Amniotic epithelial cell (primary cell): ENCODE measurements around the gene FCHO1.
"Not testable (repeated sequence)": the region's sequence is repeated elsewhere in the genome, so short reads cannot be mapped to it uniquely, and the experiment has no call there.

Source experiments
- DNase-seq: peaks from one replicate; pipeline ENCODE4 v3.0.0-alpha.2; 2010; ENCODE audit warnings: low read depth

The FCHO1 gene

DNA sequence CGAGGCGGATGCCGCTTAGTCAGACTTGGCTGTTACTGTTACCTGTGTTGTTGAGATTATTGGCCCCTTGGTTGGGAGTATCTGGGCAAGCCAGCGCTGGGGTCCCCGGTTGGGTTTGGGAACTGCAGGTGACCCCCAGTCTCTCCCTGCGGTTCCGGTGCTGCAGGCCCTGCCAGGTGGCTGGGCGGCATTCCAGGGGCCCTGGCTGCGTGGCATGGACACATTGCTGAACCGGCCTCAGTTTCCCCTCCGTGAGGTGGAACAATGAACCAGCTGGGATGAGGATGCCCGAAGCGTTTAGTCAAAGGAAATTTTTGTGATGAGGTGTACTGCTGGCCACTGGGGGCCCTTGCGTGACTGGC, 44.2 kb downstream of the FCHO1 start:
- DNase-seq = no peak

DNA sequence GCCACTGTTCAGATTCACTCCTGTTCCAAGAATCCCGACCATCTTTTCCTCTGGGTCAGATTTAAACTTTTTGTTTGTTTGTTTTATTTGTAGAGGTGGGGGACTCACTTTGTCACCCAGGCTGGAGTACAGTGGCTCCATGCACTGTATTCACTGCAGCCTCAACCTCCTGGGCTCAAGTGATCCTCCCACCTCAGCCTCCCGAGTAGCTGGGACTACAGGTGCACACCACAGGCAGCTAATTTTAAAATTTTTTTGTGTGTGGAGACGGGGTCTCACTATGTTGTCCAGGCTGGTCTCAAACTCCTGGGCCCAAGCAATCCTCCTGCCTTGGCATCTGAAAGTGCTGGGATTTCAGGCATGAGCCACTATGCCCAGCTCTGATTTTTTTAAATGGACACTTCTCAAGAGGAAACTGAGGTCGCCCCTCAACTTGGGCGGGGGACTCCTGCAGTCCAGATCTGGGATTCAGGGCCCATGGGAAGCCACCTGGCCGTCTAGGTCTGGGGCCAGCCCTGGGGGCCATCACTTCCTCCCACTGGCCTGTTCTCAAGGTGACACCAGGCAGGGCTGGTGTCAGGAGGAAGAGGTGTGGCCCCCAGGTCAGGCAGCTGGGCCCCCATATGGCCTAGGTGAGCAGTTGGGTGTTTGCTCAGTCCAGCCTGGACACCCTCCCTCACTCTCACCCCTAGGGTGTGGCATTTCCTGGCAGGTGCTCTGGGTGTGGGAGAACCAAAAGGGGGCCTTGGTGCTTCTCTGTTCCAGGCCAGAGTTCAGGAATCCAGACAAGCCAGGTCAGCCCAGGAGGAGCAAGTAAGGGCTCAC, 44.9 kb downstream of the FCHO1 start:
- no peak for DNase-seq

- no peak for DNase-seq
Measured at GRCh38 chr19:17796838-17797423, 45.7 kb downstream of the FCHO1 start.

- no peak for DNase-seq
Measured at GRCh38 chr19:17797424-17798201, 46.3 kb downstream of the FCHO1 start.

DNA sequence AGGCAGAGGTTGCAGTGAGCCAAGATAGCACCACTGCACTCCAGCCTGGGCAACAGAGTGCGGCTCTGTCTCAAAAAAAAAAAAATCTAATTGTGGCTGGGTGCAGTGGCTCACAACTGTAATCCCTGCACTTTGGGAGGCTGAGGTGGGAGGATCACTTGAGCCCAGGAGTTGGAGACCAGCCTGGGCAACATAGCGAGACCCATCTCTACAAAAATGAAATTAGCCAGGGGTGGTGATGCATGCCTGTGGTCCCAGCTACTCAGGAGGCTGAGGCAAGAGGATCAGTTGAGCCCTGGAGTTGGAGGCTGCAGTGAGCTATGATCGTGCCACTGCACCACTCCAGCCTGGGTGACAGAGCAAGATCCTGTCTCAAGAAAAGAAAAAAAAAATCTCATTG, 47.3 kb downstream of the FCHO1 start:
- not testable (repeated sequence) for DNase-seq

DNA sequence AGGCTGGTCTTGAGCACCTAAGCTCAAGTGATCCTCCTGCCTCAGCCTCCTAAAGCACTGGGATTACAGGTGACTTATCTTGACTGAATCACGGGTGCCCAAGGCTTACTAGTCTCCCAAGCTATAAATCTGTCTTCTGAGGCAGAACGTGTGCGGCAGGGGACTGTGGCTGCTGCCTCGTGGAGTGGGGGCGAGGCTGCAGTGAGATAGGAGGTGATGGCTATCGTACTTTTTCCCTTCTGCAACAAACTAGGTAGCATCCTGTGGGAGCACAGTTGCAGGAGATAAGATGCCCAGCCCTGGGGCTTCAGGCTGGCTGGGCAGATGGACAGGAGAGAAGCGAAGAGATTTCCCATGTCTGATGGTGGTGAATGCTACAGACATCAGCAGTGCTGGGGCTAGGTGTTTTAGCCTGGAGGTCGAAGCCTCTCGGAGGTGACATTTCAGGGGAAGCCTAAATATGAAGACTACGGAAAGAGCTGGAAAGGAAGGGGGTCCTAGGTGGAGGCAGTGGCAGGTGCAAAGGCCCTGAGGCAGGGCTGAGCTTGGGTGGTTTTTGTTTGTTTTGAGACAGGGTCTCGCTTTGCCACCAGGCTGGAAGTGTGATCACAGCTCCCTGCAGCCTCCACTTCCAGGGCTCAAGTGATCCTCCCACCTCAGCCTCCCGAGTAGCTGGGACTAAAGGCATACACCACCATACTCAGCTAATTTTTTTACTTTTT, 51.0 kb downstream of the FCHO1 start:
- DNase-seq = no peak

DNA sequence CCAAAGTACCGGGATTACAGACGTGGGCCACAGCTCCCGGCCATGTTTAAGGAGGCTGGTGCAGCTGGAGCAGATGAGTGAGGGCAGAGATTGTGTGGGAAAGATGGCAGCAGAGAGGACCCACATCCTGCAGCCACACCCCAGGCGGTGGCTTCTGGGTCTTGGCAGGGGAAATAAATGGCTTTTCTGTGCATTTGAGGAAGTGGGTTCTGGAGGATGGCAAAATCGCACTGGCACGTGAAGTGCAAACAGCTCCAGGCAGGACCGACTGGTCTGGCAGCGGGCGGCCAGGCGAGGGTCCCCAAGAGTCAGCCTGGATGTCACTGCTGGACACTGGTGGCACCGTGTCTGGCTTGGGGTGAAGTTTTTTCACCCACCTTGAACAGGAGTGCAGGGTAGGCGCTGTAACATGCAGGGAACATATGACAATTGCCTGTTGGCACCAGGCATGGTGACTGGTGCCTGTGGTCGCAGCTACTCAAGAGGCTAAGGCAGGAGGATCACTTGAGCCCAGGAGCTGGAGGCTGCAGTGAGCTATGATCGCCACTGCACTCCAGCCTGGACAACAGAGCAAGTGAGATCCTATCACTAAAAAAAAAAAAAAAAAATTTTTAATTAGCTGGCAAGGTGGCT, 52.1 kb downstream of the FCHO1 start:
- DNase-seq = no peak

- DNase-seq = no peak
Measured at GRCh38 chr19:17805427-17805826, 54.1 kb downstream of the FCHO1 start.

GRCh38 chr19:17806945-17807344, 55.7 kb downstream of the FCHO1 start:
- no peak for DNase-seq

GRCh38 chr19:17807731-17808316, 56.5 kb downstream of the FCHO1 start:
- DNase-seq = no peak

GRCh38 chr19:17811103-17811502, 59.8 kb downstream of the FCHO1 start:
- no peak for DNase-seq

- no peak for DNase-seq
Measured at GRCh38 chr19:17811681-17812080, 60.4 kb downstream of the FCHO1 start.

GRCh38 chr19:17812099-17812498, 60.8 kb downstream of the FCHO1 start:
- DNase-seq = no peak

DNA sequence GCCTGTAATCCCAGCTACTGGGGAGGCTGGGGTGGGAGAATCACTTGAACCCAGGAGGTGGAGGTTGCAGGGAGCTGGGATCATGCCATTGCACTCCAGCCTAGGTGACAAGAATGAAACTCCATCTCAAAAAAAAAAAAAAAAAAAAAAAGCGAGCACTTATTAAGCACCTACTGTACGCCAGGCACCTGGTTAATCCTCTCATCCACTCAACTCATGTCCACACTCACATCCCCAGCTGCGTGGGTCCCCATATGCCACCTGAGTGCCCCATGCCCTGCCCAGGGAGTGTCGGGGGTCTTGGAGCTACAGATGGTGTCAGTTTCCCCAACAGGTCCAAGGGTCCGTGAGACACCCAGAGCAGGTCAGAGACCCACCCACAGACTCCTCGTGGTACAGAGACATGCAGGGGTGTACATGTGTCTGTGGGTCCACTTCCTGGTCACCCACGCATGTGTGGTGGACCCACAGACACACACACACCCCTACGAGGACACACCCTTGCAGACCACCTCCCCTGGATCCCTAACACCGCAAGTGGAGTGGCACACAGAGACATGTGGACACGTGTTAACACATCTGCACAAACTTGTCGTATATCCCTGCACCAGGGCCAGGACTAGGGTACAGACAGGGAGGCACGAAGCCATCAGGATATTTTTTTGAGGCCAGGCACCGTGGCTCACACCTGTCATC, 66.5 kb downstream of the FCHO1 start:
- DNase-seq = no peak

GRCh38 chr19:17821190-17821589, 69.9 kb downstream of the FCHO1 start, which contains the start of gene INSL3:
INSL3 (minus strand) TSS chr19:17821519; CDS start chr19:17821506, 13 bp downstream.
- no peak for DNase-seq

DNA sequence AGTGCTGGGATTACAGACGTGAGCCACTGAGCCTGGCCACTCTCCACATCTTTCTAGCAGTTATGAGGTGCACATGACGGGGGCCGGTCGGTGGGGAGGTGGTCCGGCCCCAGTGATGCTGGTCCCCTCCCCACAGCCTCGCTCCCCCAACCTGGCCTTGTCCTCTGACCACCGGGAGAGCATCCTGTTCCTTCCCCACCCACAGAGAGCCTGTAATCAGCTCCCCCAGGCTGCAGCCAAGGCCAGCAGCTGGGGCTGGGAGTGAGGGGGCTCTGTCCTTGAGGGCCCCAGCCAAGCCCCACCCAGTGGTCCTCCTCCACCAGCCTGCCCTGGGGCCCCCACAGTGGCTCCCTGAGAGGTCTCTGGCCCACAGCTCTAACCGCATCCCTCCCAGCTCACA, 73.1 kb downstream of the FCHO1 start:
- no peak for DNase-seq

- DNase-seq = no peak
Measured at GRCh38 chr19:17826508-17827056, 75.3 kb downstream of the FCHO1 start.

GRCh38 chr19:17829855-17830566, 78.7 kb downstream of the FCHO1 start:
- DNase-seq = peak; percentile 64

GRCh38 chr19:17830567-17831418, 79.5 kb downstream of the FCHO1 start:
- DNase-seq = peak; percentile 79
